ENCODE results near the gene RRAD.

RRAD gene

DNA sequence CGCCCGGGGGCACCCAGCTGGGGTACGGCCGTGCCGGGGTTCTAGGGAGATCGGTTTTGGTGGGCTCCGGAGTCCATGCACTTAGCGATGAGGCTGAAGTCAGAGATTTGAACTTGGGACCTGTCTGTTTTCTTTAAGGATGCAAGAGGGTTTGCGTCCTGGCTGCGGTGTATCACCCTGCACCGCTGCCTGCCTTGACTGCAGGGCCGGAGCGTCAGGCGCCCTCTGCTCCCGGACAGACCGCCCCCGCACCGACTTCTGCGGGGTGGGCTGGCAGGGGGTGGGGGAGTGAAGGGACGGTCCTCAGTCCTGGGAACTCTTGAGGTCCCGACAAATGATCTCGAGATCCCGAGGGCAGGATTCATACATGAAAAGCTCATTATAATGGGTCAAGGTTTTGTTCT lies 44.3 kb downstream of the RRAD start:
- peak; percentile 20 for DNase-seq (ENCODE audit: low read depth)

DNA sequence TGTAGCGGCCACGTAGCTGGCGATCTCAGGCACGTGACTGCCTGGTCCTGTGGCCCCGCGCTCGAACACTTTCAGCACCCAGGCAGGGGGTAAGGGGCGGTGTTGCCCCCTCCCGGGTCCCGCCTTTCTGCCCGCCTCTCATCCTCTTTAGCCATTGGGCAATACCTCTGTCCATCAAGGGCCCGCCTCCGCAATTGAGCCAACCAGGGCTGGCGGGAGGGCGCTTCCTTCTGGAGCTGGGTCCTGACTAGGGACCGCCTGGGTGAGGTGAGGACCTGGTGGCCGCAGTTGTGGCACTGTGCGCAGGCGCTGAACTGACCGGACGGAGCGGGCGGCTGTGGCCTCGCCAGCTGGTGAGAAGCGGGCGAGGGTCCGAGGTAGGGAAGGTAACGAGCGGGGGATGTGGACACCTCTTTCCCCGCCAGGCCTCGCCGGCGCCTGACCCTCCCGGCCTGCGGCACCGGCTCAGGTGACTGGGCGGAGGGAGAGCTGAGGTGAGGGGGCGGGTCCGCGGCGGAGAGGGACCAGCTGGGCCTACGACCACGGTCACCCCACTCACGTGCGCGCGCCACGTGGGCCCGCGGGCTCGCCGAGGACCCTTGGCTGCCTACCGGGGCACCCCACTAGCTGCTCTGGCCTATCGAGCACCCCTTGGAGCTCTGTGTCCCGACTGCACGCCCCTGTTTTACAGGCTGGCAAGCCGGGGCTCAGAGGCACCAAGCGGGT lies 44.9 kb downstream of the RRAD start, which contains the start of gene PDP2:
PDP2 (plus strand) TSS at position 228 of the 726 bp plus-strand sequence. CDS start 3,770 bp downstream, outside the sequence.
- DNase-seq (ENCODE audit: low read depth), result peak; percentile 95

DNA sequence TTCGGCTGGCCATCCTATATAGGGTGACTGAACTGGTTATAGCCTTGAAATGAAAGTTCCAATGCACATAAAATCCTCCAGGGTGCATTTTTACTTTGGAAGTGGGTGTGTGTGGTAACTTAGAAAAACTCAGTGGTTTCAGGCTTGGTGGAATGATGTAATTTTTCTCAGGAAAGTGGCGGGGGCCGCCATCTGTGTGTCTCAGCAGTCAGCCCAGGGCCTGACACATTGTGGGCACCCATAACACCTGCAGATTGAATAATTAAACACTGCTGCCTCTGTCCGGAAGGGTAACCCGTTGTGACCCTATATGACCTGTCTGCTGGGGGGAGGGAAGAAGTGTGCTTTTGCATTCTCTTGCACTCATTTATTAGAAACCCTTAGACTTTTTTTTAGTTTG lies 47.3 kb downstream of the RRAD start:
- DNase-seq (ENCODE audit: low read depth), result peak; percentile 17

DNA sequence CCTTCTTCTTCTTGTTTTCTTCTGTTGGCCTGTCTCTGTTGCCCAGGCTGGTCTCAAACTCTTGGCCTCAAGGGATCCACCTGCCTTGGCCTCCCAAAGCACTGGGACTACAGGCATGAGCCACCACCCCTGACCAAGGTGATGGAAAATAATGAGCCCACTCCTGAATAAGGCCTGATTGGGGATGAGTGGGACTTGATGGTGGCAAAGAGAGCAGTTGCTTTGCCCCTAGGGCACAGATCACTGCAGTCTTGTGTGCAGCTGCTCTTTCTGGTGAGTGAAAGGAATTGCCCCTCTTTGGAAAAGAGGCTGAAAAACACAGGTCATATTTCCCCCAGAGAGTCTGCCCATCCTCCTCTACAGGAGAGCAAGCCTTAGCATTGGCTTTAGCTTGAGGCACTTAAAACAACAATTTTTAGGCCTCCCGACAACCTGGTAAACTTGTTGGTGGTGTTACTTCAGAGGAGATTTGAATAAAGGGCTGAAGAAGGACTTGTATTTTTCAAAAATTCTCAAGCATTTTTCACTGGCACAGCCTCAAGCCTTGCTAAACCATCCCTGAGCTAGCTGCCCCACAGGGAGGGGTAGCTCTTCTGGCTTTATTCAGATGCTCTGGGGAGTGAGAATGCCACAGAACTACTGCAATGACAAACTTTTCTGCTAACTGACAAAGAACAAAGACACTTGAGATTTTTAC lies 51.1 kb downstream of the RRAD start:
- DNase-seq (ENCODE audit: low read depth), result peak; percentile 56

DNA sequence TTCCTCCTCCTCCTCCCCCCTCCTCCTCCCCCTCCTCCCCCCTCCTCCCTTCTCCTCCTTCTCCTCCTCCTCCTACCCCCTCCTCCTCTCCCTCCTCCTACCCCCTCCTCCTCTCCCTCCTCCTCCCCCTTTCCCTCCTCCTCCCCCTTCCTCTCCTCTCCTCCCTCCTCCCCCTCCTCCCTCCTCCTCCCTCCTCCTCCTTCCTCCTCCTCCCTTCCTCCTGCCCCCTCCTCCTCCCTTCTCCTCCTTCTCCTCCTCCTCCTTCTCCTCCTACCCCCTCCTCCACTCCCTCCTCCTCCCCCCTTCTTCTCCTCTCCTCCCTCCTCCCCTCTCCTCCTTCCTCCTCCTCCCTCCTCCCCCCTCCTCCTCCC lies 51.7 kb downstream of the RRAD start:
- DNase-seq (ENCODE audit: low read depth), result no peak

DNA sequence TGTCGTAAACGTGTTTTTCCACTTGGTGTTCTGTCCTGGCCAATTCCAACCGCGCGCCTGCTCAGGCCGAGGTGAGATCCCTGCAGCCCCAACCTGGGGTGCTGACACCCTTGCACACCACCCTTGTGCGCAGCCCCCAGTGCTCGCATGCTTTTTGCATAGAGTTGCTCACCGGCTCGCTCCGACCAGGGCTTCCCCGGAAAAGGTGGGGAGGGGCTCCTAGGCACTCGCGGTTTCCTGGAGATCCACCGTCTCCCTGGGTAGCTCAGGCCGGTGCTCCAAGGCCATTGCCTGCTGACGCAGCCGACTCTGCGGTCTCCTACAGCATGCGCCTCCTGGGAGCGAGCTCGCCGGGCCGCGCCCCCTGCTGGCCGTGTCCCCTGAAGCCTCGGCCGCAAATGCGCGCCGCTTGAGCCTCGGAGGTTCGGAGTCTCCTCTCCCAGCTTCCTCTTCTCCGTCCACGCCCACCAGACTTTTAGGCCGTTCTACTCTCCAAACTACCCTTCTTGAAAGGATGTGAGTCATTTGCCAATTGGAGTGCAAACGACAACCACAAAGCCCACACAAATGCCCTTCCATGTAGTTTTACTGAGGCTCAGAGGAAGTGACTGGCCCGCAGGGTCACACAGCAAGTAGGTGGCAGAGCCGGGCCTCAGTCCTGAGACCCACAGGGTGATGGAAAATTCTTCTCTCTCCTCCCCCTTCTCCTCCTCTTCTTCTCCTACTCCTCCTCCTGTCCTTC lies 52.2 kb downstream of the RRAD start:
- DNase-seq (ENCODE audit: low read depth), result peak; percentile 100

DNA sequence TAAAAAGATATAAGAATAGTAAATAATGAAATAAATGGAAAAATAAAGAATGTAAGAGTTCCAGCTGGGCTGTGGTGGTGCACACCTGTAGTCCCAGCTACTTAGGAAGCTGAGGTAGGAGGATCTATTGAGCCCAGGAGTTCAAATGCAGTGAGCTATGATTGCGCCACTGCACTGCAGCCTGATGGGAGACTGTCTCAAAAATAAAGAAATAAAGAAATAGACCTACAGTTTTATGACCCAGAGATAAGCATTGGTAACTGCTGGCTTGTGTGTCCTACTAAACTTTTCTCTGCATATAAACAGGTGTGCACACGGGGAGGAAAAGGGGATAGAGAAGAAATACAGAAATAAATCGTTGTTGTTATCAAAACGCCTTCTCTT lies 52.8 kb downstream of the RRAD start:
- no peak for DNase-seq (ENCODE audit: low read depth)

DNA sequence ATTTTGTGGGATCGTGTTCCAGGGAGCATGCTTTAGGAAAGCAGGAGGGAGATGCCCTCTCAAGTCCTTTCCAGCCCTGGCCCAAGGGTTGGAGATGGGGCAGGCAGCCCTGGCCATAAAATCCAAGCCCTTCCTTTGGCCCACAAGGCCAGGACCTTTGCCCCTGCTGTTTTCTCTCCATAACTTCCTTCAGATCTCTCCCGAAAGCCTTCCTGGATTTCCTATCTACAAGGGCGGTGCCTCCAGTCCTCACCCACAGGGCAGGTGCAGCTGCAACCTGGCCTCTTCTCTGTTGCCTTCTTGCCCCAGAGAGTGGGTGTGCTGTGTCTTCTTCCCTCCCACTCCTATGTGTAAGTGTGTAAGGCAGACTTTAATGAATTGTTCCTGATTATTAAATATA lies 53.5 kb downstream of the RRAD start:
- no peak for DNase-seq (ENCODE audit: low read depth)
